Keratinocyte (primary cell): Measurements from ENCODE around the gene ABCC3.

ENCODE experiments used
- EZH2 ChIP-seq: IDR thresholded peaks from one replicate; pipeline ENCODE4 v1.6.1; 2012; ENCODE audit warnings: inconsistent platforms, mild to moderate bottlenecking, low read length, moderate library complexity
- TF ChIP-seq, protein P1 (sequence below), 3 experiments: IDR thresholded peaks in 1 of 3; conservative IDR thresholded peaks in 1 of 3; optimal IDR thresholded peaks in 1 of 3; 2 replicates in 2 of 3; 3 replicates in 1 of 3; pipeline versions ENCODE3 to v1.5.1; 2011; ENCODE audit warnings: low read length in 3 of 3, mild to moderate bottlenecking in 3 of 3, moderate library complexity in 2 of 3, control low read depth in 1 of 3, inconsistent platforms in 1 of 3; ENCODE audit not compliant: insufficient read depth in 2 of 3; ENCODE audit errors: extremely low read depth in 1 of 3

- TF ChIP-seq, protein P1, sequence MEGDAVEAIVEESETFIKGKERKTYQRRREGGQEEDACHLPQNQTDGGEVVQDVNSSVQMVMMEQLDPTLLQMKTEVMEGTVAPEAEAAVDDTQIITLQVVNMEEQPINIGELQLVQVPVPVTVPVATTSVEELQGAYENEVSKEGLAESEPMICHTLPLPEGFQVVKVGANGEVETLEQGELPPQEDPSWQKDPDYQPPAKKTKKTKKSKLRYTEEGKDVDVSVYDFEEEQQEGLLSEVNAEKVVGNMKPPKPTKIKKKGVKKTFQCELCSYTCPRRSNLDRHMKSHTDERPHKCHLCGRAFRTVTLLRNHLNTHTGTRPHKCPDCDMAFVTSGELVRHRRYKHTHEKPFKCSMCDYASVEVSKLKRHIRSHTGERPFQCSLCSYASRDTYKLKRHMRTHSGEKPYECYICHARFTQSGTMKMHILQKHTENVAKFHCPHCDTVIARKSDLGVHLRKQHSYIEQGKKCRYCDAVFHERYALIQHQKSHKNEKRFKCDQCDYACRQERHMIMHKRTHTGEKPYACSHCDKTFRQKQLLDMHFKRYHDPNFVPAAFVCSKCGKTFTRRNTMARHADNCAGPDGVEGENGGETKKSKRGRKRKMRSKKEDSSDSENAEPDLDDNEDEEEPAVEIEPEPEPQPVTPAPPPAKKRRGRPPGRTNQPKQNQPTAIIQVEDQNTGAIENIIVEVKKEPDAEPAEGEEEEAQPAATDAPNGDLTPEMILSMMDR (optimal IDR thresholded peaks at IDR 0.05 in 1 of 3, IDR thresholded peaks at IDR 0.05 in 1 of 3, conservative IDR thresholded peaks at IDR 0.05 in 1 of 3; ENCODE audit: extremely low read depth in 1 of 3, insufficient read depth in 2 of 3, low read length in 3 of 3): no peak
- TF ChIP-seq EZH2: no peak
Observed at GRCh38 chr17:50607522-50608175, 27.0 kb upstream of the ABCC3 start.
